BLaER1 (cell line): ENCODE measurements around the gene ERBIN.

Experiments
- H3K27ac ChIP-seq: shearing (Covaris generic); formaldehyde crosslinking; 2 replicates; pipeline ENCODE4 v1.8.1; 2022
- H3K27me3 ChIP-seq: shearing (Covaris generic); formaldehyde crosslinking; 2 replicates; pipeline ENCODE4 v1.8.1; 2022
- H3K36me3 ChIP-seq: shearing (Covaris generic); formaldehyde crosslinking; 2 replicates; pipeline ENCODE4 v1.8.1; 2022
- H3K4me1 ChIP-seq: shearing (Covaris generic); formaldehyde crosslinking; 2 replicates; pipeline ENCODE4 v1.8.1; 2022
- H3K4me2 ChIP-seq: shearing (Covaris generic); formaldehyde crosslinking; 2 replicates; pipeline ENCODE4 v1.8.1; 2022
- H3K4me3 ChIP-seq: shearing (Covaris generic); formaldehyde crosslinking; 2 replicates; pipeline ENCODE4 v1.8.1; 2022
- H3K9ac ChIP-seq: shearing (Covaris generic); formaldehyde crosslinking; 2 replicates; pipeline ENCODE4 v1.8.1; 2022
- H3K9me3 ChIP-seq: shearing (Covaris generic); formaldehyde crosslinking; 2 replicates; pipeline ENCODE4 v1.8.1; 2022
- H4K20me1 ChIP-seq: shearing (Covaris generic); formaldehyde crosslinking; 2 replicates; pipeline ENCODE4 v1.8.1; 2022
- Cebpa-rat ChIP-seq: shearing (Covaris generic); IDR thresholded peaks from 2 replicates; pipeline ENCODE4 v1.8.1; 2022

Gene ERBIN

GRCh38 chr5:65927503-65928321 is 1.3 kb downstream of the ERBIN start:
- peaks cover 12% of the 10 kb centered on the region; the same call in 1 of the 2 replicates for H3K9me3 ChIP-seq
- H3K36me3 ChIP-seq: peaks cover 31% of the 10 kb centered on the region
- peak overlapping the region; percentile 90 for H3K4me2 ChIP-seq
- H4K20me1 ChIP-seq: peaks cover 57% of the 10 kb centered on the region
- H3K4me3 ChIP-seq: peak overlapping the region; percentile 89
- peak overlapping the region; percentile 99 for H3K27ac ChIP-seq
- no peak for TF ChIP-seq Cebpa-rat
- no peaks in the 10 kb centered on the region for H3K27me3 ChIP-seq
- peak overlapping the region; percentile 99 for H3K9ac ChIP-seq
- peaks cover 29% of the 10 kb centered on the region for H3K4me1 ChIP-seq

- no peak for TF ChIP-seq Cebpa-rat
- Histone ChIP-seq H3K4me2 (peak overlapping the region; percentile 90), H4K20me1 (peaks cover 63% of the 10 kb centered on the region), H3K27ac (peak overlapping the region; percentile 99), H3K9ac (peak overlapping the region; percentile 99), H3K4me1 (peaks cover 32% of the 10 kb centered on the region), H3K4me3 (peak overlapping the region; percentile 89), H3K9me3 (peaks cover 18% of the 10 kb centered on the region; the same call in 1 of the 2 replicates), H3K36me3 (peaks cover 37% of the 10 kb centered on the region), H3K27me3 (no peaks in the 10 kb centered on the region)
Observed at GRCh38 chr5:65928322-65928752, 2.0 kb downstream of the ERBIN start.

- Histone ChIP-seq H3K4me1 (peaks cover 31% of the 10 kb centered on the region), H4K20me1 (peaks cover 68% of the 10 kb centered on the region), H3K27ac (peak overlapping the region; percentile 99), H3K36me3 (peaks cover 42% of the 10 kb centered on the region), H3K4me3 (peak overlapping the region; percentile 89), H3K9me3 (peaks cover 22% of the 10 kb centered on the region), H3K9ac (peak overlapping the region; percentile 99), H3K27me3 (no peaks in the 10 kb centered on the region), H3K4me2 (peak overlapping the region; percentile 90)
- TF ChIP-seq Cebpa-rat: no peak
Observed at GRCh38 chr5:65928860-65929259, 2.5 kb downstream of the ERBIN start.

- H4K20me1 ChIP-seq: peaks cover 100% of the 10 kb centered on the region
Observed at GRCh38 chr5:65932676-65933075, 6.3 kb downstream of the ERBIN start.

GRCh38 chr5:65933295-65933694 is 6.9 kb downstream of the ERBIN start:
- no peak overlapping the region for H3K4me2 ChIP-seq
- H3K27ac ChIP-seq: no peak overlapping the region

More at GRCh38 chr5:65932676-65933075, 6.3 kb downstream of the ERBIN start:
- peaks cover 70% of the 10 kb centered on the region for H3K36me3 ChIP-seq
- TF ChIP-seq Cebpa-rat: no peak
- no peak overlapping the region for H3K4me3 ChIP-seq
- no peak overlapping the region for H3K4me2 ChIP-seq
- no peaks in the 10 kb centered on the region for H3K27me3 ChIP-seq
- no peak overlapping the region for H3K27ac ChIP-seq
- H3K4me1 ChIP-seq: peaks cover 21% of the 10 kb centered on the region
- no peak overlapping the region for H3K9ac ChIP-seq
- peaks cover 59% of the 10 kb centered on the region for H3K9me3 ChIP-seq

GRCh38 chr5:65938256-65938655 is 11.9 kb downstream of the ERBIN start:
- Histone ChIP-seq H3K4me1 (no peaks in the 10 kb centered on the region), H4K20me1 (peaks cover 68% of the 10 kb centered on the region), H3K27me3 (no peaks in the 10 kb centered on the region), H3K9ac (no peak overlapping the region), H3K36me3 (peaks cover 74% of the 10 kb centered on the region), H3K9me3 (peaks cover 81% of the 10 kb centered on the region), H3K4me3 (no peak overlapping the region), H3K4me2 (no peak overlapping the region), H3K27ac (no peak overlapping the region)
- no peak for TF ChIP-seq Cebpa-rat

More at GRCh38 chr5:65933295-65933694, 6.9 kb downstream of the ERBIN start:
- peaks cover 21% of the 10 kb centered on the region for H3K4me1 ChIP-seq
- no peak overlapping the region for H3K9ac ChIP-seq
- H4K20me1 ChIP-seq: peaks cover 99% of the 10 kb centered on the region
- no peaks in the 10 kb centered on the region for H3K27me3 ChIP-seq
- peaks cover 65% of the 10 kb centered on the region for H3K9me3 ChIP-seq
- H3K36me3 ChIP-seq: peaks cover 76% of the 10 kb centered on the region
- H3K4me3 ChIP-seq: no peak overlapping the region
- no peak for TF ChIP-seq Cebpa-rat

- Histone ChIP-seq H3K4me3 (no peak overlapping the region), H3K4me2 (no peak overlapping the region), H3K9me3 (peaks cover 72% of the 10 kb centered on the region), H3K36me3 (peaks cover 75% of the 10 kb centered on the region), H4K20me1 (peaks cover 57% of the 10 kb centered on the region), H3K27ac (no peak overlapping the region), H3K27me3 (no peaks in the 10 kb centered on the region), H3K9ac (no peak overlapping the region), H3K4me1 (no peaks in the 10 kb centered on the region)
- no peak for TF ChIP-seq Cebpa-rat
Observed at GRCh38 chr5:65943771-65944170, 17.4 kb downstream of the ERBIN start.

GRCh38 chr5:65946198-65946745 is 19.9 kb downstream of the ERBIN start:
- H3K27ac ChIP-seq: no peak overlapping the region
- H3K9me3 ChIP-seq: peaks cover 85% of the 10 kb centered on the region
- H3K27me3 ChIP-seq: no peaks in the 10 kb centered on the region
- H4K20me1 ChIP-seq: peaks cover 81% of the 10 kb centered on the region
- TF ChIP-seq Cebpa-rat: no peak
- no peaks in the 10 kb centered on the region for H3K4me1 ChIP-seq
- no peak overlapping the region for H3K4me2 ChIP-seq
- peaks cover 85% of the 10 kb centered on the region for H3K36me3 ChIP-seq
- no peak overlapping the region for H3K9ac ChIP-seq
- no peak overlapping the region for H3K4me3 ChIP-seq

- Histone ChIP-seq H3K27ac (no peak overlapping the region), H3K4me1 (no peaks in the 10 kb centered on the region), H3K36me3 (peaks cover 83% of the 10 kb centered on the region), H3K4me2 (no peak overlapping the region), H3K9me3 (peaks cover 83% of the 10 kb centered on the region), H3K4me3 (no peak overlapping the region), H4K20me1 (peaks cover 81% of the 10 kb centered on the region), H3K27me3 (no peaks in the 10 kb centered on the region), H3K9ac (no peak overlapping the region)
- no peak for TF ChIP-seq Cebpa-rat
Observed at GRCh38 chr5:65948115-65948747, 21.9 kb downstream of the ERBIN start.

GRCh38 chr5:65951330-65951729 is 25.0 kb downstream of the ERBIN start:
- H3K9me3 ChIP-seq: peaks cover 88% of the 10 kb centered on the region
- H3K27me3 ChIP-seq: no peaks in the 10 kb centered on the region
- no peak overlapping the region for H3K9ac ChIP-seq
- H3K36me3 ChIP-seq: peaks cover 85% of the 10 kb centered on the region
- H3K4me1 ChIP-seq: no peaks in the 10 kb centered on the region
- no peak overlapping the region for H3K4me2 ChIP-seq
- H3K27ac ChIP-seq: no peak overlapping the region
- peaks cover 91% of the 10 kb centered on the region for H4K20me1 ChIP-seq
- no peak for TF ChIP-seq Cebpa-rat
- H3K4me3 ChIP-seq: no peak overlapping the region
